SKM-1 treated with dmso at 0.1 percent for 144 hours (cell line): Measurements from ENCODE around the gene PCBD2.
A peak's percentile ranks its signal among the peaks of the same experiment; 100 is the strongest.
"Not testable (repeated sequence)": the region's sequence is repeated elsewhere in the genome, so short reads cannot be mapped to it uniquely, and the experiment has no call there.

Experiments used
- DNase-seq: peaks from one replicate; lab custom pipeline; 2025; ENCODE audit not compliant: unreplicated experiment; lab: John Stamatoyannopoulos, UW

PCBD2 gene

DNA sequence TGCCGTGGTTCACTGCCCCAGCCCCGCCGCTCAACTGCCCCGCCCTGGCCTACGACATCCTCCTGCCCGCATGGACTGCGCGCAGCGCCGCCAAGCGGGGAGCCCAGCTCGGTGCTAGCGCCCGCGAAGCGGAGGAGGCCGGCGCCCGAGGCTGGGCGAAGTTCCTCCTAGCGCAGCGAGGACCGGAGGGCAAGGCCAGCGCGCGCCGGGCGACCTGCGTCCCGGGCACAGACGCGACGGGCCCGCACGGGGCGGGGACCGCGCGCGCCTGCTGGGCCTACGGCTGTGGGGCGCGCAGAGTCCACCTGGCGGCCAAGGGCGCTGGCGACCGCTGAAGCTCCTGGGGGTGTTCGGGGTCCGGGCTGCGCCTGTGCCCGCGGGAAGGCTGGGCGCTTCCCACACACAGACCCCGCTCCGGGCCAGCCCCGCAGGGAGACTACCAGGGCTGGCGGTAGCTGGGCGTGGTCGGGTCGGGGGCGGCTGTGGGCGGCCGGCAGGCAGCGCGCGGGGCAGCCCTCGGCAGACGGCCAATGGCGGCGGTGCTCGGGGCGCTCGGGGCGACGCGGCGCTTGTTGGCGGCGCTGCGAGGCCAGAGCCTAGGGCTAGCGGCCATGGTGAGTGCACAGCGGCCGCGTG, at the start of gene PCBD2:
Gene PCBD2, plus strand, starts transcription at position 522 of the 636 bp plus-strand sequence. Its CDS starts 9 bp downstream, at position 531.
- peak; percentile 93 for DNase-seq

DNA sequence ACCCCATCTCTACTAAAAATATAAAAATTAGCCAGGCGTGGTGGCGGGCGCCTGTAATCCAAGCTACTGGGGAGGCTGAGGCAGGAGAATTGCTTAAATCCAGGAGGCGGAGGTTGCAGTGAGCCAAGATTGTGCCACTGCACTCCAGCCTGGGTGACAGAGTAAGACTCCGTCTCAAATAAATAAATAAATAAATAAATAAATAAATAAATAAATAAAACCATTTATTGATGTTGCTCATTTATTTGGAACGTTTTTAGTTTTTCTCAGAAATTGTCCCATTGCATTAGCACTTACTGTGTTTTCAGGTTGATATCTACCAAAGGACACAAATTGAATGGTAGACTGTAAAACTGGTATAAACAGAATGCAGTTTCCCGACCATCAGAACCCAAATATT, 48.5 kb upstream of the PCBD2 start:
- not testable (repeated sequence) for DNase-seq

DNA sequence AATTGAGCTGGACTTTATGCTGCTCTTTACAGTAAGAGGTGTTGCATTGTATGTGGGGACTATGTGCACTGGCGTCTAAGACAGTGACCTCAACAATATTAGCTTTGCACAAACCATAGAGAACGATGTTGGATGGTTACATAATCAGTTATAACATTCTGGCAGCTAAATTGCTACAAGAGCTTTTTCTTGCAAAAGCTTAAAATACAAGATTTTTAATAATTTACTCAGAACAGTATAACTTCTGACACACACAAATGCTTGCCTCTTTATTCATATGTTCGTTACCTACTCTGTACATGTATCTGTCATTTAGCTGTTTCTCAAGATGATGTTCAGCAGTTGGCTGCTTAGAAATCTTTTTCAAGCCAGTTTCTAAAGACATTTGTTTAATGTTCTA, 47.5 kb upstream of the PCBD2 start:
- no peak for DNase-seq

DNA sequence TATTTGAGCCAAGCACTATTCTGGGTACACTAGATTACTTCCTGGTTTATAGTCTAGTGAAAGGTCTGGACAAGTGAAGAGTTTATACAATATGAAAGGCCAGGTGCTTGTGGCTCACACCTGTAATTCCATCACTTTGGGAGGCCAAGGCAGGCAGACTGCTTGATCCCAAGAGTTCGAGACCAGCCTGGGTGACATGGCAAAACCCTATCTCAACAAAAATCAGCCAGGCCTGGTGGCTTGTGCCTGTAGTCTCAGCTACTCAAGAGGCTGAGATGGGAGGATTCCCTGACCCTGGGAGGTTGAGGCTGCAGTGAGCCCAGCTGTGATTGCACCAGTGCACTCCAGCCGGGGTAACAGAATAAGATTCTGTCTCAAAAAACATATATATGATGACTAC, 40.2 kb upstream of the PCBD2 start:
- DNase-seq = no peak

DNA sequence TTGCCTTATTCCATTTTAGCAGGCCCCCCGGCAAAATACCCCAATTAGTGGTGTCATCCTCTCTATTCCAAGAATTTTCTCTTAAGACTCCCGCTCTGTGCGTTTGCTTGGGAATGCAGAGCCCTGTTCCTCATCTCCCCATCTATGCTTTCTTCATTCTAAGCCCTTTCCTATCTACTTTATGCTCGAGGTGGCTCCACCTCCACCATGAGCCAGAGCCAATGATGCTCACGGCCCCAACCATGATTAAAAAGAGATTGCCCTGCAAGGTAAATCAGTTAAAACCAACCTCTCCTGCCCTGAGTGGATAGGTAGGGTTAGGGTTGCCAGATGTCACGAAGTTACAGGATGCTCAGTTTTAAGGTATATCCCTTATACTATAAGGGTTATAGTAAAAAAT, 31.4 kb upstream of the PCBD2 start:
- DNase-seq = no peak

DNA sequence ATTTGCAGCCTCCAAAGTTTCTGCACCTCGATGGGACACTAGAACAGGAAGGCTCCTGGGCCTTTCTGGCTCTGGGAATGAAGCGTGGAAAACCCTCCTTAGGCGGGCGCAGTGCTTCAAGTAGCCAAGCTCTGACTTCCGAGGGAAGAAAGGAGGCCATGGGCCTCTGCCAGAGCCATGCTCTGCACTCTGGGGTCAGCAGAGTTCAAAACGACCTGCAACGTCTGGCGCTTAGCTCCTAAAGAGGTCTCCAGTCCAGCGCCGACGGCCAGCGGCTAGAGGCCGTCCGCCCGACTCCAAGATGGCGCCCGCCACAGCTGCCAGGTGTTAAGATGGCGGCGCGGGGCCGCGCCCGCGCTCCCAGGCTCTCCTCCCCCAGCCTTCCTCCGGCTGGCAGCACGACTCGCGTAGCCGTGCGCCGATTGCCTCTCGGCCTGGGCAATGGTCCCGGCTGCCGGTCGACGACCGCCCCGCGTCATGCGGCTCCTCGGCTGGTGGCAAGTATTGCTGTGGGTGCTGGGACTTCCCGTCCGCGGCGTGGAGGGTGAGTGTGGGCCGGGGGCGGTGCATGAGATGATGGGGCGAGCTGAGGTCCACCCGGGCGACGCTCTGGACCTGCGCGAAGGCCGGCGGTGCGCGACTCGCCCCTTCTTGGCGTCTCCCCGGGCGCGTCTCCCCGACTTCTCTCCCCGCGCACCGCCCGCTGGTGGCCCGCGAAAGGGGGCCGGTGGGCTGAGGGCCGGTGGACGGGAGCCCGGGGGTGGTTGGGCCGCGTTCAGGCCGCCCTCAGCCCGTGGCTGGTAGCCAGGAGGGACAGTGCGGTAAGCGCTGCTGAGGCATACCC, 30.7 kb upstream of the PCBD2 start, which contains the start of gene TXNDC15:
Gene TXNDC15, plus strand, starts transcription at position 385 of the 844 bp plus-strand sequence. Its CDS starts 57 bp downstream, at position 442.
- peak; percentile 79 for DNase-seq

DNA sequence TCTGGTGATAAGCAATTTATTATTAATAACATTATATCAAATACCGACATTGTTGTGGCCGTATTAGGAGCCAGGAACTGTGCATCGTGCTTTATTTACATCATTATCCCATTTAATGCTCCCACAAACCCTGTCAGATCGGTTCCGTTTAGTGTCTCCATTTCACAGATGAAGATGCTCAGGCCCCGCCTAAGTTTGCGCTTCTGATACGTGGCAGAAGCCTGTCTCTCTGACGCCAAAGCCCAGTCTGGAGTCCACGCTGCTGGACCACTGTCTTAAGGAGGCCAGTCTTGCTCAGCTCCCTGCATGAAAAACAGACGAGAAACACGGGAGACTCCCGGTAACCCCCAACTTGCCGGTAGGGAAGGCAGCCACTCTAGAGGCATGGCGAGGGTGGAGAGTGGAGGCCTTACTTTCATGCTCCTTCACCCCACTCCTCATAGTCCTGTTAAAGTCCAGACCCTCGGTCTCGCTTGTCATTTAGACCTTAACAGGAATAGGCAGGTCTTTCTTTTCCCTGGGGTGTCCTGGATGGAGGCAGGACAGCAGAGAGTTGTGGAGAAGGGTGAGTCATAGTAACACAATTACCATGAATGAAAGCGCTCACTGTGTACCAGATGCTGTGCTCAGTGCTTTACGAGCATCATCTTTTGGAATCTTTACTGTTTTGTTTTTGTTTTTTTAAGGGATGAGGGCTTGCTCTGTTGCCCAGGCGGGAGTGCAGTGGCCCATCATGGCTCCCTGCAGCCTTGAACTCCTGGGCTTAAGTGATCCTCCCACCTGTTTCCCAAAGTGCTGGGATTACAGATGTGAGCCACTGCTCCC, 29.9 kb upstream of the PCBD2 start:
- no peak for DNase-seq

DNA sequence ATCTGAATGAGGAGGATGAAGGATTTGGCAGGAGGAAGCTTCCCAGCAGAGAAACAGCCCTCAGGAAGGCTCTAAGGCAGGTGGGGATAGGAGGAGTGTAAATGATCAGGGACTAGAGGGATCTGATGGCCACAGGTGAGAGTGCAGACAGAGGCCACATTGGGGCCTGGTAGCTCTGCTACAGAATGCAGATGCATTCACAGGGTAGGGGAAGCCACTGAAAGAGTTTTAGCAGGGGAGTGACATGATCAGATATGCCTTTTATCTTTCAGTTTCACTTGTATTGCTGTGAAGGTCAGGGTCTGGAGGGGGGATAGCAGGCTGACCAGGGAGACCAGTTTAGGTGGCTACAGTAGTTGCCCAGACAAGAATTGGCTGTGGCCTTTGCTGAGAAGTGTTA, 27.8 kb upstream of the PCBD2 start:
- DNase-seq = no peak

DNA sequence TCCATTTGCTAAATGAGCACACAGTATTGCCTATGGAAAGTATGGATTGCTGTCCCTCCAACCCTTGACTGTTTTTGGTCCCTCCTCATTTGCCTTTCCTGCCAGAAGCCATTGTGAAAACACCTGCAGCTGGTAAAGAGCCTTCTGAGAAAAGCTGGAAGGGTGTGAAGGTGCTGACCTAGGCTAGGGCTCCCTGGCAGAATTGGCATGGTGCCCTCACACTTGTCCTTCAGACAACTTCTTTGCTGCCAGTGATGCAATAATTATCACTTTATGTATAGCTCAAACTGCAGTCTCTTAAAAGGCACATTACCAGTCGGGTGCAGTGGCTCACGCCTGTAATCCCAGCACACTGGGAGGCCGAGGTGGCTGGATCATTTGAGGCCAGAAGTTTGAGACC, 26.5 kb upstream of the PCBD2 start:
- no peak for DNase-seq

DNA sequence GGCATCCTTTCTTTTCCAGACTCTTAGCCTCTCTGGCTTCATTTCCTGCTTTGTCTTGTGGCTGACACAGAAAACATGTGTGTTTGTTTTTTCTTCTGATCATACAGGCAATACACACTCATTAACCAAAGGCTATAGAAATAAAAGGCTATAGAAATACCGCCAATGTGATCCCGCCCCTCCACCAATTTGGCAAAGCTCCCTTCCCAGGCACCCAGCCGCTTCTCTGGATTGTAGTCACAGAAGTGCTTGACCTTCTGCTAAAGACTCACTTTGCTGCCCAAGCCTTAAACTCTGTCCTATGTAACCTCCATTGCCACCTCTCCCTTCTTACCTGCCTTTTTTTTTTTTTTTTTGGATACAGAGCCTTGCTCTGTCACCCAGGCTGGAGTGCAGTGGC, 25.5 kb upstream of the PCBD2 start:
- DNase-seq = no peak

DNA sequence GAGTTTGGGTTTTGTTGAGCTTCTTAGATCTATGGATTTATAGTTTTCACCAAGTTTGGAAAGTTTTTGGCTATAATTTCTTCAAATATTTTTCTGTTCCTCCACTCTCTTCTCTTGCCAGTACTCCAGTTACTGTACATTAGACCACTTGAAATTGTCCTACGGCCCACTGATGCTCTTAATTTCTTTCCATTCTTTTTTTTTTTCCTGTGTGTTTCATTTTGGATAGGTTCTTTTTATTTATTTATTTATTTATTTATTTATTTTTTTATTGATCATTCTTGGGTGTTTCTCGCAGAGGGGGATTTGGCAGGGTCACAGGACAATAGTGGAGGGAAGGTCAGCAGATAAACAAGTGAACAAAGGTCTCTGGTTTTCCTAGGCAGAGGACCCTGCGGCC, 24.0 kb upstream of the PCBD2 start:
- DNase-seq = not testable (repeated sequence)

DNA sequence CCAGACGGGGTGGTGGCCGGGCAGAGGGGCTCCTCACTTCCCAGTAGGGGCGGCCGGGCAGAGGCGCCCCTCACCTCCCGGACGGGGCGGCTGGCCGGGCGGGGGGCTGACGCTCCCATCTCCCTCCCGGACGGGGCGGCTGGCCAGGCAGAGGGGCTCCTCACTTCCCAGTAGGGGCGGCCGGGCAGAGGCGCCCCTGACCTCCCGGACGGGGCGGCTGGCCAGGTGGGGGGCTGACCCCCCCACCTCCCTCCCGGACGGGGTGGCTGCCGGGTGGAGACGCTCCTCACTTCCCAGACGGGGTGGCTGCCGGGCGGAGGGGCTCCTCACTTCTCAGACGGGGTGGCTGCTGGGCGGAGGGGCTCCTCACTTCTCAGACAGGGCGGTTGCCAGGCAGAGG, 23.2 kb upstream of the PCBD2 start:
- not testable (repeated sequence) for DNase-seq

DNA sequence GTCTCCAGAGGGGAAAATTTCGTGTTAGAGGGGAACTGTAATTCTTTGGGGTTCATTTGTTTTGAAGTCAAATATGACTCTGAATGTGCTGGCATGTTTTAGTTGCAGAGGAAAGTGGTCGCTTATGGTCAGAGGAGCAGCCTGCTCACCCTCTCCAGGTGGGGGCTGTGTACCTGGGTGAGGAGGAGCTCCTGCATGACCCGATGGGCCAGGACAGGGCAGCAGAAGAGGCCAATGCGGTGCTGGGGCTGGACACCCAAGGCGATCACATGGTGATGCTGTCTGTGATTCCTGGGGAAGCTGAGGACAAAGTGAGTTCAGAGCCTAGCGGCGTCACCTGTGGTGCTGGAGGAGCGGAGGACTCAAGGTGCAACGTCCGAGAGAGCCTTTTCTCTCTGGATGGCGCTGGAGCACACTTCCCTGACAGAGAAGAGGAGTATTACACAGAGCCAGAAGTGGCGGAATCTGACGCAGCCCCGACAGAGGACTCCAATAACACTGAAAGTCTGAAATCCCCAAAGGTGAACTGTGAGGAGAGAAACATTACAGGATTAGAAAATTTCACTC, 17.3 kb upstream of the PCBD2 start:
- DNase-seq = no peak

DNA sequence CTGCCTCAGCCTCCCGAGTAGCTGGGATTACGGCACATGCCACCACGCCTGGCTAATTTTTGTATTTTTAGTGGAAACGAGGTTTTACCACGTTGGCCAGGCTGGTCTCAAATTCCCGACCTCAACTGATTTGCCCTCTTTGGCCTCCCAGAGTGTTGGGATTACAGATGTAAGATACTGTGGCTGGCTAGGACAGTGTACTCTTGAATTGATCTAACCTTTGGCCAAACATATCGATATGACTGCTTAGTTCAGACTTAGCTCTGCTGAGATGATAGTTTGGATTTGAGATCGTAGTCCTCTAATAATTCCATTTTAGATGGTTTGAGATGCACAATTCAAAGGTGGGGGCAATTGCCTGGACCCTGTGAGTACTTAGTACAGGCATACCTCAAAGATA, 15.6 kb upstream of the PCBD2 start:
- no peak for DNase-seq

DNA sequence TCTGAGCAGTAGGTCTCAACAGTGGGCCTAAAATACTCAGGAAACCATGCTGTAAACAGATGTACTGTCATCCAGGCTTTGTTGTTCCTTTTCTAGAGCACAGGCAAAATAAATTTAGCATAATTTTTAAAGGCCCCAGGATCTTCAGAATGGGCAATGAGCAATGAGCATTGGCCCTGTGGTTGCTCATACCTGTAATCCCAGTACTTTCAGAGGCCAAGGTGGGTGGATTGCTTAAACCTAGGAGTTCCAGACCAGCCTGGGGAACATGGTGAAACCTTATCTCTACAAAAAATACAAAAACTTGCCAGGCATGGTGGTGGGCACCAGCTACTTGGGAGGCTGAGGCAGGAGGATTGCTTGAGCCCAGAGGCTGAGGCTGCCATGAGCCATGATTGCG, 13.5 kb upstream of the PCBD2 start:
- no peak for DNase-seq

DNA sequence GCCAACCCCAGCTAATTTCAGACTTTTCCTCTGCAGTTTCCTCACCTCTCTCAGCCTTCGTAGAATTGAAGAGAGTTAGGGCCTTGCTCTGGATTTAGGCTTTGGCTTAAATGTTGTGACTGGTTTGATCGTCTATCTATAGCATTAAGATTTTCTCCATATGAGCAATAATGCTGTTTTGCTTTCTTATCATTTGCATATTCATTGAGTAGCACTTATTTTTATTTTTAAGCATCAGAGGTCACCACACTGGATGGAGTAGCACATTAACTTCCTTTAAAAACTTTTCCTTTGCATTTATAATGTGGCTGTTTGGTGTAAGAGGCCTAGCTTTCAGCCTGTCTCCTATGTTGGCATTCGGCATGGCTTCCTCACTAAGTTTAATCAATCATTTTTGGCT, 12.6 kb upstream of the PCBD2 start:
- DNase-seq = no peak

DNA sequence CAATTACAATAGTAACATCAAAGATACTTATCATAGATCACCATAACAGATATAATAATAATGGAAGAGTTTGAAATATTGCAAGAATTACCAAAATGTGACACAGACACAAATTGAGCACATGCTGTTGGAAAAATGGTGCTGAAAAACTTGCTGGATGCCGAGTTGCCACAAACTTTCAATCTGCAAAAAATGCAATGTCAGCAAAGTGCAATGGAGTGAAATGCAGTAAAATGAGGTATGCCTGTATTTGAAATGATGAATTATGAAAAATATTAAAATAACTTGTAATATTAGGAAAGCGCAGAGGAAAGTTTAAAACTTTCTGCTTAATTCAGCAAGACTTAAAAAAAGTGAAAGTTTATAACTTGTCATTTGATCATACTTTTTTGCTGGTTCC, 12.0 kb upstream of the PCBD2 start:
- DNase-seq = no peak

DNA sequence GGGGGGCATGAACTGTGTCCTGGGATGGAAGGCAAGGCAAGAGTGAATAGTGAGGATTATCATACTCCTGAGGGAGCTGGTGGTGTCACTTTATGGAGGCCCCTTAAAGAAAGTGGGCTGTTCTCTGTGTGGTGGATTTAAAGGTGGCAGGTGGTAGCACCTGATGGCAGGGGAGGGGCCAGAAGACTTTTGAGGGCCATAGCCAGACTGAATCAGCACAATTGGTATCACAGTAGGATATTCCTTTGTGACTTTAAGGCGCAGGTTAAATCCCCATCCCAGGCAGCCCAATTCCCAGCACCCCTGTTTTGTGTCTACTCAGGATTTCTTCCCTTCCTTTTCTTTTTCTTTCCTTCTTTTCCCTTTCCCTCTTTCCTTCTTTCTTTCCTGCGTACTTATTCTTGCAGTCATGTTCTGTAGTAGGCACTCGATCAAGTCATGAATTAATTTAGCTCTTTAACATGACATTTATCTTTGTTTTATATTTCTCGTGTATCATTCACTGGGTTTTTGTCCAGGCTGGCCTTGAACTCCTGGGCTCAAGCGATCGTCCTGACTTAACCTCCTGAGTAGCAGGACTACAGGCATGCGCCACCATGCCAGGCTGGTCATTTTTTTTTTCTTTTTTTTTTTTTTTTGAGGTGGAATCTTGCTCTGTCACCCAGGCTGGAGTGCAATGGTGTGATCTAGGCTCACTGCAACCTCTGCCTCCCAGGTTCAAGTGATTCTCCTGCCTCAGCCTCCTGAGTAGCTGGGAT, 11.0 kb upstream of the PCBD2 start:
- DNase-seq = no peak

DNA sequence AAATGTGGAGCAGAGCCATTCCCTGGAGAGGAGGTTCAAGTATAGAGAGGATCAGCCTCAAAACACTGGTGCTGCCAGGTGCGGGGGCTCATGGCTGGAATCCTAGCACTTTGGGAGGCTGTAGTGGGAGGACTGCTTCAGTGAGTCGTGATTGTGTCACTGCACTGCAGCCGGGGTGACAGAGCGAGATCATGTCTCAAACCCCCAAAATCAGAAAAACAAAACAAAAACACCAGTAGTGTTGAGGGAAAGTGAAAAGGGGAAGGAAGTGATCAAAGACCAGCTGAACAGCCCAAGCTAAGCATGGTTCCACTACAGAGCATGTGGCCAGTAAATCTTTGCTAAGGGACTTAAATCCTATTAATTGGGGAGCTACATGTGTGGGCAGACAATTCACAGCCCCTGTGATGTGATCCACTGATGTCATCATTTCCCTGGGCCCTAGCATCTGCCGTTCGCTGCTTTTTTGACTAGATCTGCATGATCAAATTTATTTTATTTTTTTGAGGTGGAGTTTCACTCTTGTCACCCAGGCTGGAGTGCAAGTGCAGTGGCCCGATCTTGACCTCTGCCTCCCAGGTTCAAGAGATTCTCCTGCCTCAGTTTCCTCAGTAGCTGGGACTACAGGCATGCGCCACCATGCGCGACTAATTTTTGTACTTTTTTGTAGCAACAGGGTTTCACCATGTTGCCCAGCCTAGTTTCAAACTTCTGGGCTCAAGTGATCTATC, 2.7 kb upstream of the PCBD2 start:
- peak; percentile 38 for DNase-seq
